IMR-90 (cell line): ENCODE data around the gene MEOX2. TPM values are rescaled to one million over a fixed set of nuclear protein-coding genes. Genes with fewer than 3 reads are reported as not detected.

Experiments
- ATAC-seq: fragments of 200-7000 bp; cut with Tn5 transposase; 2 replicates; pipeline ENCODE4 v1.9.1; 2020; ENCODE audit warnings: low read depth, mild to moderate bottlenecking, moderate library complexity
- BruUV-seq: library from RNA; stranded (reverse); fragments of 400-500 nt; replicated peaks from 2 replicates; lab custom pipeline; 2021; lab: Mats Ljungman, UMichigan
- CTCF ChIA-PET: fragments of 300-600 bp; formaldehyde crosslinking; extraction: SDS; loops from one replicate; lab custom pipeline; 2021; ENCODE audit warnings: antibody characterized with exemption; lab: Yijun Ruan, JAX
- POLR2A ChIA-PET: fragments of 300-600 bp; sonication (Branson Sonifier 250); formaldehyde crosslinking; loops from one replicate; lab custom pipeline; 2022; ENCODE audit warnings: antibody characterized with exemption; ENCODE audit not compliant: unreplicated experiment; lab: Charles Lee
- DNase-seq: peaks from one replicate; pipeline ENCODE4 v3.0.0; 2013
- H2AFZ ChIP-seq: replicated peaks from 2 replicates; pipeline ENCODE3; 2013; ENCODE audit warnings: low read length, mild to moderate bottlenecking; ENCODE audit not compliant: poor library complexity
- H2AK5ac ChIP-seq: 2 replicates; pipeline ENCODE4 v1.6.1; 2013; ENCODE audit warnings: low read depth, low read length, inconsistent platforms
- H2AK9ac ChIP-seq: replicated peaks from 2 replicates; pipeline ENCODE3; 2013; ENCODE audit warnings: mild to moderate bottlenecking, low read depth, low read length, moderate library complexity; ENCODE audit not compliant: poor library complexity
- H2BK120ac ChIP-seq: 2 replicates; pipeline ENCODE4 v1.6.1; 2013; ENCODE audit warnings: low read depth, low read length, inconsistent platforms
- H2BK15ac ChIP-seq: 3 replicates; pipeline ENCODE4 v1.6.1; 2013; ENCODE audit warnings: low read depth, low read length, inconsistent platforms
- H2BK20ac ChIP-seq: 2 replicates; pipeline ENCODE4 v1.6.1; 2013; ENCODE audit warnings: low read depth, mild to moderate bottlenecking, inconsistent platforms, low read length, moderate library complexity
- H2BK5ac ChIP-seq: 2 replicates; pipeline ENCODE4 v1.6.1; 2013; ENCODE audit warnings: mild to moderate bottlenecking, low read depth, low read length, inconsistent platforms; ENCODE audit not compliant: poor library complexity, severe bottlenecking
- H3K14ac ChIP-seq: replicated peaks from 2 replicates; pipeline ENCODE4 v1.6.1; 2013; ENCODE audit warnings: low read depth, low read length, inconsistent platforms
- H3K18ac ChIP-seq: 2 replicates; pipeline ENCODE4 v1.6.1; 2013; ENCODE audit warnings: low read depth, low read length, control low read depth
- H3K23ac ChIP-seq: 2 replicates; pipeline ENCODE4 v1.6.1; 2013; ENCODE audit warnings: low read depth, low read length, inconsistent platforms
- H3K27ac ChIP-seq: 2 replicates; pipeline ENCODE4 v1.5.1; 2013; ENCODE audit warnings: mild to moderate bottlenecking, control low read depth, low read length; ENCODE audit not compliant: insufficient read depth
- H3K27me3 ChIP-seq: 2 replicates; pipeline ENCODE4 v1.6.1; 2013; ENCODE audit warnings: low read length; ENCODE audit not compliant: control insufficient read depth, insufficient read depth
- H3K36me3 ChIP-seq: 2 replicates; pipeline ENCODE4 v1.6.1; 2013; ENCODE audit warnings: low read length, mixed read lengths; ENCODE audit not compliant: control insufficient read depth, insufficient read depth
- H3K4ac ChIP-seq: 2 replicates; pipeline ENCODE4 v1.6.1; 2013; ENCODE audit warnings: low read depth, low read length, inconsistent platforms
- H3K4me1 ChIP-seq: 2 replicates; pipeline ENCODE4 v1.6.1; 2013; ENCODE audit warnings: low read length, mixed read lengths; ENCODE audit not compliant: control insufficient read depth, insufficient read depth
- H3K4me2 ChIP-seq: 2 replicates; pipeline ENCODE4 v1.6.1; 2013; ENCODE audit warnings: low read depth, mild to moderate bottlenecking, control low read depth, low read length, moderate library complexity
- H3K4me3 ChIP-seq: 2 replicates; pipeline ENCODE4 v1.5.1; 2013; ENCODE audit warnings: low read depth, mild to moderate bottlenecking, control low read depth, low read length, moderate library complexity; ENCODE audit not compliant: insufficient read depth
- H3K56ac ChIP-seq: 2 replicates; pipeline ENCODE4 v1.6.1; 2013; ENCODE audit warnings: low read length, inconsistent platforms; ENCODE audit not compliant: insufficient read depth; ENCODE audit errors: extremely low read depth
- H3K79me1 ChIP-seq, 2 experiments: 2 replicates each; pipeline ENCODE4 v1.6.1; 2013; ENCODE audit warnings: low read length in 2 of 2, inconsistent platforms in 1 of 2, low read depth in 1 of 2
- H3K9ac ChIP-seq: 2 replicates; pipeline ENCODE4 v1.6.1; 2013; ENCODE audit warnings: low read depth, low read length, control low read depth
- H3K9me1 ChIP-seq: 2 replicates; pipeline ENCODE4 v1.6.1; 2013; ENCODE audit warnings: low read length, inconsistent platforms; ENCODE audit not compliant: insufficient read depth
- H3K9me3 ChIP-seq: 2 replicates; pipeline ENCODE4 v1.6.1; 2013; ENCODE audit warnings: low read length; ENCODE audit not compliant: control insufficient read depth, insufficient read depth
- H4K20me1 ChIP-seq: 2 replicates; pipeline ENCODE4 v1.6.1; 2013; ENCODE audit warnings: low read length, inconsistent platforms; ENCODE audit not compliant: insufficient read depth
- H4K5ac ChIP-seq: 2 replicates; pipeline ENCODE4 v1.6.1; 2013; ENCODE audit warnings: mild to moderate bottlenecking, low read depth, low read length, control low read depth
- H4K8ac ChIP-seq, 2 experiments: 2 replicates each; pipeline ENCODE4 v1.6.1; 2013; ENCODE audit warnings: low read depth in 2 of 2, low read length in 2 of 2, control low read depth in 1 of 2, inconsistent platforms in 1 of 2
- H4K91ac ChIP-seq: 2 replicates; pipeline ENCODE4 v1.6.1; 2013; ENCODE audit warnings: low read depth, low read length, inconsistent platforms; ENCODE audit not compliant: insufficient read depth
- BHLHE40 ChIP-seq: fragments of 150-350 bp; IDR thresholded peaks from 2 replicates; pipeline ENCODE4 v1.6.1; 2016; ENCODE audit warnings: mild to moderate bottlenecking, low read depth, low read length
- CEBPB ChIP-seq: IDR thresholded peaks from 2 replicates; pipeline ENCODE4 v1.6.1; 2012; ENCODE audit warnings: low read depth, low read length, improper control_type of control experiment
- CHD1 ChIP-seq: IDR thresholded peaks from 2 replicates; pipeline ENCODE4 v1.6.1; 2012; ENCODE audit warnings: low read depth, low read length, improper control_type of control experiment
- FOS ChIP-seq: fragments of 150-350 bp; IDR thresholded peaks from 2 replicates; pipeline ENCODE4 v1.6.1; 2016; ENCODE audit warnings: low read depth, low read length
- MAZ ChIP-seq: IDR thresholded peaks from 2 replicates; pipeline ENCODE4 v1.6.1; 2012; ENCODE audit warnings: low read depth, mild to moderate bottlenecking, low read length, improper control_type of control experiment, moderate library complexity, borderline replicate concordance
- MXI1 ChIP-seq: IDR thresholded peaks from 2 replicates; pipeline ENCODE4 v1.6.1; 2012; ENCODE audit warnings: low read depth, mild to moderate bottlenecking, low read length, moderate library complexity, borderline replicate concordance
- POLR2A ChIP-seq: IDR thresholded peaks from 2 replicates; pipeline ENCODE4 v1.6.1; 2012; ENCODE audit warnings: mild to moderate bottlenecking, low read depth, low read length
- RAD21 ChIP-seq: IDR thresholded peaks from 2 replicates; pipeline ENCODE4 v1.6.1; 2012; ENCODE audit warnings: low read length, improper control_type of control experiment
- RCOR1 ChIP-seq: IDR thresholded peaks from 2 replicates; pipeline ENCODE4 v1.6.1; 2012; ENCODE audit warnings: mild to moderate bottlenecking, low read length, improper control_type of control experiment; ENCODE audit not compliant: insufficient replicate concordance
- RFX5 ChIP-seq: IDR thresholded peaks from 2 replicates; pipeline ENCODE4 v1.8.0; 2012; ENCODE audit warnings: low read depth, mild to moderate bottlenecking, low read length, moderate library complexity
- SMC3 ChIP-seq: fragments of 150-350 bp; IDR thresholded peaks from 2 replicates; pipeline ENCODE4 v1.6.1; 2016; ENCODE audit warnings: low read depth, mild to moderate bottlenecking, antibody characterized with exemption, low read length, moderate library complexity
- WGBS, 2 experiments: methylation state at CpG; one replicate each; pipeline versions ENCODE4 v1.1.5 to v1.1.7; 2013; ENCODE audit warnings: missing lambda C conversion rate in 2 of 2; ENCODE audit not compliant: insufficient read length in 1 of 2; ENCODE audit errors: extremely low coverage in 2 of 2; 5-methylcytosine and 5-hydroxymethylcytosine counted together
- dilution Hi-C: fragments of 300-500 bp; cut with HindIII; formaldehyde crosslinking; loops from one replicate; pipeline ENCODE4 v1.14.3; 2018; ENCODE audit warnings: low sequenced_read_pairs; ENCODE audit not compliant: unreplicated experiment
- in situ Hi-C: fragments of 300-500 bp; cut with MboI; formaldehyde crosslinking; loops from 3 replicates; pipeline ENCODE4 v1.14.3; 2019; ENCODE audit warnings: low sequenced_read_pairs, inconsistent platforms, mixed read lengths
- intact Hi-C: fragments of 100-400 bp; cut with micrococcal nuclease; formaldehyde crosslinking; loops from 2 replicates; pipeline ENCODE4 v1.10.0; 2022
- polyA plus RNA-seq, 3 experiments: library from polyadenylated mRNA; depleted of rRNA; stranded (reverse); fragments of >200 nt; gene quantifications; 2 replicates each; pipeline ENCODE4 v1.2.3, GENCODE V29; 2012; ENCODE audit warnings: low replicate concordance in 1 of 3
- total RNA-seq: library from RNA; depleted of rRNA; stranded (reverse); fragments of >200 nt; gene quantifications from 2 replicates; pipeline ENCODE4 v1.2.3, GENCODE V29; 2012
- TF ChIP-seq, protein P1 (sequence below): conservative IDR thresholded peaks from 2 replicates; pipeline ENCODE4 v1.5.1; 2012; ENCODE audit warnings: mild to moderate bottlenecking, low read depth, low read length, improper control_type of control experiment
- TF ChIP-seq, protein P2 (sequence below): fragments of 150-350 bp; IDR thresholded peaks from 2 replicates; pipeline ENCODE4 v1.6.1; 2016; ENCODE audit warnings: low read depth, mild to moderate bottlenecking, low read length, moderate library complexity, borderline replicate concordance
- TF ChIP-seq, protein P3 (sequence below): fragments of 150-350 bp; IDR thresholded peaks from 2 replicates; pipeline ENCODE4 v1.6.1; 2017; ENCODE audit warnings: mild to moderate bottlenecking, antibody characterized with exemption, low read length, low read depth

Gene MEOX2
- total and polyA plus RNA-seq, 2 of the 4 experiments (the other 2 are of a cell fraction): under 0.01 TPM; not detected in 1

- Histone ChIP-seq H3K23ac (no peak within 1 kb of the TSS), H4K8ac (no peak within 1 kb of the TSS), H3K36me3 (no peaks in the 10 kb centered on the region), H2BK5ac (no peak within 1 kb of the TSS), H3K4ac (no peak within 1 kb of the TSS; the same call in 1 of the 2 replicates), H3K27ac (no peak within 1 kb of the TSS), H2AK5ac (no peak within 1 kb of the TSS), H4K91ac (no peak within 1 kb of the TSS), H2AFZ (no peak within 1 kb of the TSS), H2BK120ac (no peak within 1 kb of the TSS), H3K4me3 (no peak within 1 kb of the TSS), H3K4me1 (no peaks in the 10 kb centered on the region), H4K5ac (no peak within 1 kb of the TSS), H2BK20ac (no peak within 1 kb of the TSS), H2AK9ac (no peak within 1 kb of the TSS), H3K27me3 (no peaks in the 10 kb centered on the region), H3K18ac (no peak within 1 kb of the TSS), H3K14ac (no peak within 1 kb of the TSS), H3K4me2 (no peak within 1 kb of the TSS), H3K9me3 (no peaks in the 10 kb centered on the region), H3K9ac (no peak within 1 kb of the TSS), H3K9me1 (no peaks in the 10 kb centered on the region), H4K20me1 (no peaks in the 10 kb centered on the region), H3K79me1 (no peaks in the 10 kb centered on the region), H3K56ac (no peak within 1 kb of the TSS), H2BK15ac (no peak within 1 kb of the TSS)
- no peak for DNase-seq
- in situ Hi-C loops: no loop called here
- ChIA-PET CTCF (no interaction called here), POLR2A (no interaction called here)
- no CpG with 5 or more reads among the region's 5 CpGs for WGBS, 2 experiments
- no peak for ATAC-seq
- BruUV-seq: no TSS peak
- dilution Hi-C loops: no loop called here
- intact Hi-C loops: no loop called here
- TF ChIP-seq, protein P1, sequence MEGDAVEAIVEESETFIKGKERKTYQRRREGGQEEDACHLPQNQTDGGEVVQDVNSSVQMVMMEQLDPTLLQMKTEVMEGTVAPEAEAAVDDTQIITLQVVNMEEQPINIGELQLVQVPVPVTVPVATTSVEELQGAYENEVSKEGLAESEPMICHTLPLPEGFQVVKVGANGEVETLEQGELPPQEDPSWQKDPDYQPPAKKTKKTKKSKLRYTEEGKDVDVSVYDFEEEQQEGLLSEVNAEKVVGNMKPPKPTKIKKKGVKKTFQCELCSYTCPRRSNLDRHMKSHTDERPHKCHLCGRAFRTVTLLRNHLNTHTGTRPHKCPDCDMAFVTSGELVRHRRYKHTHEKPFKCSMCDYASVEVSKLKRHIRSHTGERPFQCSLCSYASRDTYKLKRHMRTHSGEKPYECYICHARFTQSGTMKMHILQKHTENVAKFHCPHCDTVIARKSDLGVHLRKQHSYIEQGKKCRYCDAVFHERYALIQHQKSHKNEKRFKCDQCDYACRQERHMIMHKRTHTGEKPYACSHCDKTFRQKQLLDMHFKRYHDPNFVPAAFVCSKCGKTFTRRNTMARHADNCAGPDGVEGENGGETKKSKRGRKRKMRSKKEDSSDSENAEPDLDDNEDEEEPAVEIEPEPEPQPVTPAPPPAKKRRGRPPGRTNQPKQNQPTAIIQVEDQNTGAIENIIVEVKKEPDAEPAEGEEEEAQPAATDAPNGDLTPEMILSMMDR: no peak
- TF ChIP-seq FOS (no peak), POLR2A (no peak), SMC3 (no peak), RCOR1 (no peak), RAD21 (no peak), MAZ (no peak), CHD1 (no peak), MXI1 (no peak), CEBPB (no peak), RFX5 (no peak), BHLHE40 (no peak)
- TF ChIP-seq, protein P2, sequence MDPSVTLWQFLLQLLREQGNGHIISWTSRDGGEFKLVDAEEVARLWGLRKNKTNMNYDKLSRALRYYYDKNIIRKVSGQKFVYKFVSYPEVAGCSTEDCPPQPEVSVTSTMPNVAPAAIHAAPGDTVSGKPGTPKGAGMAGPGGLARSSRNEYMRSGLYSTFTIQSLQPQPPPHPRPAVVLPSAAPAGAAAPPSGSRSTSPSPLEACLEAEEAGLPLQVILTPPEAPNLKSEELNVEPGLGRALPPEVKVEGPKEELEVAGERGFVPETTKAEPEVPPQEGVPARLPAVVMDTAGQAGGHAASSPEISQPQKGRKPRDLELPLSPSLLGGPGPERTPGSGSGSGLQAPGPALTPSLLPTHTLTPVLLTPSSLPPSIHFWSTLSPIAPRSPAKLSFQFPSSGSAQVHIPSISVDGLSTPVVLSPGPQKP: no peak
- TF ChIP-seq, protein P3, sequence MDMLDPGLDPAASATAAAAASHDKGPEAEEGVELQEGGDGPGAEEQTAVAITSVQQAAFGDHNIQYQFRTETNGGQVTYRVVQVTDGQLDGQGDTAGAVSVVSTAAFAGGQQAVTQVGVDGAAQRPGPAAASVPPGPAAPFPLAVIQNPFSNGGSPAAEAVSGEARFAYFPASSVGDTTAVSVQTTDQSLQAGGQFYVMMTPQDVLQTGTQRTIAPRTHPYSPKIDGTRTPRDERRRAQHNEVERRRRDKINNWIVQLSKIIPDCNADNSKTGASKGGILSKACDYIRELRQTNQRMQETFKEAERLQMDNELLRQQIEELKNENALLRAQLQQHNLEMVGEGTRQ: no peak
These were observed 124.6 kb downstream of the MEOX2 start, which contains the start of gene AGMO for GRCh38 chr7:15561835-15562234. Gene AGMO (minus strand): TSS chr7:15562015.
